Measurements from ENCODE around the gene PRDM11.

DNA sequence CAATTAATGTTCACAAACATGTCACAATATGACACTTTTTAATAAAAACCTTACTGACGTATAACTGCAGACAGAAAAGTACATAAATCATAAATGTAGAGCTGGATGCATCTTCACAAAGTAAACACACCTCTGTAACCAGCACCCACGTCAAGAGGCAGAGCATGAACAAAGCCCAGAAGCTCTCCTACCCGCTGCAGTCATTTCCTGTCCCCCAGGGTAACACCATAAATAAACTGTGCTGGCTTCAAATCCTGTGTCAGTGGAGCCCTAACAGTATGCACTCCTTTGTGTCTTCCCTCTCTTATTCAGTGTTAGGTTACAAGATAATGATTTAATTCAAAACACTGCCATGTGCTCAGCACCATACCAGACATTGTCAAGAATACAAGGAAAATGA, 134.0 kb downstream of the PRDM11 start:
- TF ChIP-seq CTCF (IDR thresholded peaks at IDR 0.05) (no peak), POLR2AphosphoS5 (IDR thresholded peaks at IDR 0.05) (no peak), POLR2A (IDR thresholded peaks at IDR 0.05; ENCODE audit: low read depth) (no peak)
